ENCODE results near the gene ATP2A1.

- no peak for TF ChIP-seq POLR2A (IDR thresholded peaks at IDR 0.05)
- TF ChIP-seq CTCF (IDR thresholded peaks at IDR 0.05), result no peak
These were observed 14.1 kb upstream of the ATP2A1 start for GRCh38 chr16:28863929-28864793.

Data from vagina (tissue), 2 donors.